Neural progenitor cell (in vitro differentiated cells): Measurements from ENCODE around the gene INHA.

Source experiments
- EZH2phosphoT487 ChIP-seq: fragments of 200-600 bp; sonication (generic); IDR thresholded peaks from 2 replicates; pipeline ENCODE4 v1.6.1; 2017; ENCODE audit warnings: antibody characterized with exemption
- TF ChIP-seq, protein P1 (sequence below): fragments of 200-600 bp; sonication (generic); IDR thresholded peaks from 2 replicates; pipeline ENCODE4 v1.5.1; 2017; ENCODE audit warnings: antibody characterized with exemption, mild to moderate bottlenecking

DNA sequence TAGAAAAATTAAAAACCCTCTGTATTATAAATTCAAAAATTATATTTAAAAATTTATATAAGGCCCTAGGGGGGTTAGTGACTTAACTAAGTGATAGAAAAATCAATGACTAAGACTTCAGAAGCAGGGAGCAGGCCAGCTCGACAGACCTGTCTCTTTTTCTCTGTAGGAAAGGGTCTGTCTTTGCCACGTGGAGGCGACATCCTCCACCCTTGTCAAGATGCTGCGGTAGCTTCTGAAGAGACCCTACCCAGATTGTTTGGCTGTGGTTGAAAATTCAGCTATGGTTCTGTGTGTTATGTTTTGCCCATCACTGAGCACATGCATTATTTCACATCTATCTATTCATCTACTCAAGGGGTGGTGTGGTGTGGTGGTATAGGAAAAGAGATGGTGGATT is 47.1 kb downstream of the INHA start:
- TF ChIP-seq, protein P1, sequence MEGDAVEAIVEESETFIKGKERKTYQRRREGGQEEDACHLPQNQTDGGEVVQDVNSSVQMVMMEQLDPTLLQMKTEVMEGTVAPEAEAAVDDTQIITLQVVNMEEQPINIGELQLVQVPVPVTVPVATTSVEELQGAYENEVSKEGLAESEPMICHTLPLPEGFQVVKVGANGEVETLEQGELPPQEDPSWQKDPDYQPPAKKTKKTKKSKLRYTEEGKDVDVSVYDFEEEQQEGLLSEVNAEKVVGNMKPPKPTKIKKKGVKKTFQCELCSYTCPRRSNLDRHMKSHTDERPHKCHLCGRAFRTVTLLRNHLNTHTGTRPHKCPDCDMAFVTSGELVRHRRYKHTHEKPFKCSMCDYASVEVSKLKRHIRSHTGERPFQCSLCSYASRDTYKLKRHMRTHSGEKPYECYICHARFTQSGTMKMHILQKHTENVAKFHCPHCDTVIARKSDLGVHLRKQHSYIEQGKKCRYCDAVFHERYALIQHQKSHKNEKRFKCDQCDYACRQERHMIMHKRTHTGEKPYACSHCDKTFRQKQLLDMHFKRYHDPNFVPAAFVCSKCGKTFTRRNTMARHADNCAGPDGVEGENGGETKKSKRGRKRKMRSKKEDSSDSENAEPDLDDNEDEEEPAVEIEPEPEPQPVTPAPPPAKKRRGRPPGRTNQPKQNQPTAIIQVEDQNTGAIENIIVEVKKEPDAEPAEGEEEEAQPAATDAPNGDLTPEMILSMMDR = peak; percentile 56
- TF ChIP-seq EZH2phosphoT487 = no peak
